ENCODE results near the gene ZNF724.
"Not testable (repeated sequence)": the region's sequence is repeated elsewhere in the genome, so short reads cannot be mapped to it uniquely, and the experiment has no call there.

The ZNF724 gene

DNA sequence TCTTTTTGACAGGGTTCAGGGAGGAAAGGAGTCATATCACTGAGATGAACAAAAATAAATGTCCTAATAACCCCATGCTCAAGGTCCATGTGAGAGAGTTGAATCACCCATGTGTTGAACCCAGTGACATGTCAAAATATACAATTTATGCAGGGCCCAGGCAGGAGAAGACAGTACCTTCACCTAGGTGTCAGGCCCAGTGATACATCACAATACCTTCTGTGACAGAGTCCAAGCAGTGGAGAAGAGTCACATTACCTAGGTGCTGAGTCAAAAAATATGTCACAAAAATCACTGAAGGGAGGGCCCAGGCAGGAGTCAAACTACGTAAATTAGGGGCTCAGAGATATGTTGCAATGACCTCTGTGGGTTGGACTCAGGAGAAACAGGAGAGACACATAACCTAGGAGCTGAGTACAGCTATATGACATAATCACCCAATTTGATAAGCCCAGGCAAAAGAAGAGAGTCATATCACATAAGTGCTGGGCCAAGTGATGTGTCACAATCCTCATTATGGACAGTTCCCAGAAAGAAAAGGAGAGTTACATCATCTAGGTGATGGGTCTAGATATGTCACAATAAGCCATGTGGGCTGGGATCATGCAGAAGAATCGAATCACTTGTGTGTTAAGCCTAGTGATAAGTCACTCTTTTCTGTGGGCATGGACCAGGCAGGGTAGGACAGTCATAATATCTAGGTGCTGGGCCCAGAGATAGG lies 13.8 kb upstream of the ZNF724 start:
- no peak overlapping the region for H3K4me3 ChIP-seq (ENCODE audit: low read length)
- H3K4me1 ChIP-seq (ENCODE audit: insufficient read depth, low read length) = no peaks in the 10 kb centered on the region
- no peaks in the 10 kb centered on the region for H3K27me3 ChIP-seq (ENCODE audit: insufficient read depth, low read length)
- H3K9me3 ChIP-seq (ENCODE audit: low read length) = peaks cover 2% of the 10 kb centered on the region
- H2AFZ ChIP-seq (ENCODE audit: low read depth, low read length) = no peak overlapping the region
- H3K36me3 ChIP-seq (ENCODE audit: insufficient read depth, low read length) = peaks cover 82% of the 10 kb centered on the region

DNA sequence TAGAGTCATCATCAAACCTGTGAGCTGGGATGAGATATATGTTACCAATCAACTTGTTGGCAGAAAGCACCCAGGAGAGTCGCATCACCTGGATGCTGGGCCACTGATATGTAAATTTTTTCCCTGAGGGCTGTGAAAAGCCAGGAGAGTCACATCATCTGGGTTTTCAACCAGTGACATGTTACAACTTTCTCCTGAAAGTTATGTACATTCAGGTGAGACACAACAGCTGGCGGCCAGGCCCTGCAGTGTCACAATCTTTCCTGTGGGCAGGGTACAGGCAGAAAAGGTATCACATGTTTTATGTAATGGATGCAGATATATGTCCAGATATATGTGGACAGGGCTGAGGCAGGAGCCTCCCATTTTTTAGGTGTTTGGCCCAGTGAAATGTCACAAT lies 13.2 kb upstream of the ZNF724 start:
- H3K27me3 ChIP-seq (ENCODE audit: insufficient read depth, low read length) = no peaks in the 10 kb centered on the region
- H3K4me1 ChIP-seq (ENCODE audit: insufficient read depth, low read length) = no peaks in the 10 kb centered on the region
- H3K4me3 ChIP-seq (ENCODE audit: low read length) = no peak overlapping the region
- H3K36me3 ChIP-seq (ENCODE audit: insufficient read depth, low read length) = peaks cover 82% of the 10 kb centered on the region
- H2AFZ ChIP-seq (ENCODE audit: low read depth, low read length) = no peak overlapping the region
- H3K9me3 ChIP-seq (ENCODE audit: low read length) = peaks cover 2% of the 10 kb centered on the region

GRCh38 chr19:23262920-23263319 lies 12.7 kb upstream of the ZNF724 start:
- Histone ChIP-seq H3K27me3 (ENCODE audit: insufficient read depth, low read length) (no peaks in the 10 kb centered on the region), H3K4me3 (ENCODE audit: low read length) (no peak overlapping the region), H2AFZ (ENCODE audit: low read depth, low read length) (no peak overlapping the region), H3K4me1 (ENCODE audit: insufficient read depth, low read length) (no peaks in the 10 kb centered on the region), H3K36me3 (ENCODE audit: insufficient read depth, low read length) (peaks cover 79% of the 10 kb centered on the region), H3K9me3 (ENCODE audit: low read length) (peaks cover 2% of the 10 kb centered on the region)

DNA sequence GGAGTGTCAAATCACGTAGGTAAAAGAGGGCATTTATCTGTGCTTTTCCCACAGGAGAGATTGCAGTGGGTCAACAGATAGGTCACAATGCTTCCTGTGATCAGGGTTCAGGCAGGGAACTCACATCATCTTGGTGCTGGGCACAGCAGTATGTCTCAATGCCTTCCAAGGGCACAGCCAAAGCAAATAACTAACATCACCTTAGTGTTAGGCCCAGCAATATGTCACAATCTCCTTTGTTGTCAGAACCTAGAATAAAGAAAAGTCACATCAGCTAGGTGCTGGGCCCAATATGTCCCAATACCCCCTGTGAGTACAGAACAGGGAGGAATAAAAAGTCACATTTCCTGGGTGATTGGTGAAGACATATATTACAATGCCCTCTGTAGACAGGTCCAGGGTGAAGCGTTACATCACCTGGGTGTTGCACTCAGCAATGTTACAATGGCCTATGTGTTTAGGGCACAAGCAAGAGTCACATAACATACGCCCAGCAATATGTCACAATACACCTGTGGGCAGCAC lies 11.4 kb upstream of the ZNF724 start:
- Histone ChIP-seq H2AFZ (ENCODE audit: low read depth, low read length) (no peak overlapping the region), H3K4me1 (ENCODE audit: insufficient read depth, low read length) (no peaks in the 10 kb centered on the region), H3K27me3 (ENCODE audit: insufficient read depth, low read length) (no peaks in the 10 kb centered on the region), H3K36me3 (ENCODE audit: insufficient read depth, low read length) (peaks cover 69% of the 10 kb centered on the region), H3K4me3 (ENCODE audit: low read length) (no peak overlapping the region), H3K9me3 (ENCODE audit: low read length) (no peaks in the 10 kb centered on the region)

DNA sequence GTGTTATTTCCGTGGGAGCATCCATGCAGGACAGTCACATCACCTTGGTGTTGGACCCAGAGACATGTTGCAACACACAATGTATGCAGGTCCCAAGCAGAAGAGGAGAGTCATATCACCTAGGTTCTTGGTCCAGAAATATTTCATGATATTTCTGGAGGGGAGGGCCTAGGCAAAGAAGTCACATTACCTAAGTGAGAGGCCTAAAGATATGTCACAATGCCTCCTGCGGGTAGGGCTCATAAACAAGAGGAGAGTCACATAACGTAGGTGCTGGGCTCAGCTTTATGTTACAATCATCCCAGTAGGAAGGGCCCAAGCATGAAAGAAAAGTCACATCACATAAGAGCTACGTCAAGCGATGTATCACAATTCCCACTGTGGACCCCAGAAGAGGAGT lies 10.8 kb upstream of the ZNF724 start:
- H2AFZ ChIP-seq (ENCODE audit: low read depth, low read length) = no peak overlapping the region
- H3K36me3 ChIP-seq (ENCODE audit: insufficient read depth, low read length) = peaks cover 66% of the 10 kb centered on the region
- no peaks in the 10 kb centered on the region for H3K4me1 ChIP-seq (ENCODE audit: insufficient read depth, low read length)
- no peaks in the 10 kb centered on the region for H3K9me3 ChIP-seq (ENCODE audit: low read length)
- H3K27me3 ChIP-seq (ENCODE audit: insufficient read depth, low read length) = no peaks in the 10 kb centered on the region
- no peak overlapping the region for H3K4me3 ChIP-seq (ENCODE audit: low read length)

GRCh38 chr19:23259961-23260360 lies 9.8 kb upstream of the ZNF724 start:
- Histone ChIP-seq H3K4me3 (ENCODE audit: low read length) (no peak overlapping the region), H3K36me3 (ENCODE audit: insufficient read depth, low read length) (peaks cover 62% of the 10 kb centered on the region), H2AFZ (ENCODE audit: low read depth, low read length) (no peak overlapping the region), H3K4me1 (ENCODE audit: insufficient read depth, low read length) (no peaks in the 10 kb centered on the region), H3K27me3 (ENCODE audit: insufficient read depth, low read length) (no peaks in the 10 kb centered on the region), H3K9me3 (ENCODE audit: low read length) (no peaks in the 10 kb centered on the region)

DNA sequence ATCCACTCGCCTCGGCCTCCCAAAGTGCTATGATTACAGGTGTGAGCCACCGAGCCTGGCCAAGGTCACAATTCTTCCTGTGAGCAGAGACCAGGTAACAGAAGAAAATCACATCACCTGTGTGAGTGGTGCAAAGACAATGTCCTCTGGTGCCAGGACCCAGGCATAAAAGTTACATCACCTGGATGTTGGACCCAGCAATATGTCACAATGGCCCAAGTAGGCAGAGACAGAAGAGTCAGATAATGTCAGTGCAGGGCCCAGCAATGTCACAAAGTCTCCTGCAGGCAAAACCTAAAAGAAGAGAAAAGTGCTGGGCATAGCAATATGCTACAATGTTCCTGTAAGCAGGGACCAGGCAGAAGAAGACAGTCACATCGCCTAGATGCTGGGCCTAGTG lies 5.5 kb upstream of the ZNF724 start:
- H3K36me3 ChIP-seq (ENCODE audit: insufficient read depth, low read length) = peaks cover 26% of the 10 kb centered on the region
- H3K4me3 ChIP-seq (ENCODE audit: low read length) = no peak overlapping the region
- H3K9me3 ChIP-seq (ENCODE audit: low read length) = no peaks in the 10 kb centered on the region
- no peaks in the 10 kb centered on the region for H3K4me1 ChIP-seq (ENCODE audit: insufficient read depth, low read length)
- H2AFZ ChIP-seq (ENCODE audit: low read depth, low read length) = no peak overlapping the region
- no peaks in the 10 kb centered on the region for H3K27me3 ChIP-seq (ENCODE audit: insufficient read depth, low read length)

- no peaks in the 10 kb centered on the region for H3K9me3 ChIP-seq (ENCODE audit: low read length)
- H3K27me3 ChIP-seq (ENCODE audit: insufficient read depth, low read length) = no peaks in the 10 kb centered on the region
- no peak overlapping the region for H3K4me3 ChIP-seq (ENCODE audit: low read length)
- H3K4me1 ChIP-seq (ENCODE audit: insufficient read depth, low read length) = no peaks in the 10 kb centered on the region
- H2AFZ ChIP-seq (ENCODE audit: low read depth, low read length) = no peak overlapping the region
- peaks cover 14% of the 10 kb centered on the region for H3K36me3 ChIP-seq (ENCODE audit: insufficient read depth, low read length)
Observed at GRCh38 chr19:23254141-23254910, 4.1 kb upstream of the ZNF724 start.

DNA sequence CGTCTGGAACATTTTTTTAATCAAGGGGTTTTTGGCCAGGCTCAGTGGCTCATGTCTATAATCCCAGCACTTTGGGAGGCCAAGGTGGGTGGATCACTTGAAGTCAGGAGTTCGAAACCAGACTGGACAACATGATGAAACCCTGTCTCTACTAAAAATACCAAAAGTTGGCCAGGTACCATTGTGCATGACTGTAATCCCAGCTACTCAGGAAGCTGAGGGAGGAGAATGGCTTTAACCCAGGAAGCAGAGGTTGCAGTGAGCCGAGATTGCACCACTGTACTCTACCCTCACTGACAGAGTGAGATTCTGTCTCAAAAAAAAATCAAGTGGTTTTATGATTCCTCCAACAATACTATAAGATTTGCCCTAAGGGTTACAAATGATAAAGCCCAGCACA lies 3.1 kb upstream of the ZNF724 start:
- H3K9me3 ChIP-seq (ENCODE audit: low read length); H3K4me1 ChIP-seq (ENCODE audit: insufficient read depth, low read length); H2AFZ ChIP-seq (ENCODE audit: low read depth, low read length); H3K27me3 ChIP-seq (ENCODE audit: insufficient read depth, low read length); H3K4me3 ChIP-seq (ENCODE audit: low read length); H3K36me3 ChIP-seq (ENCODE audit: insufficient read depth, low read length): not testable (repeated sequence)

DNA sequence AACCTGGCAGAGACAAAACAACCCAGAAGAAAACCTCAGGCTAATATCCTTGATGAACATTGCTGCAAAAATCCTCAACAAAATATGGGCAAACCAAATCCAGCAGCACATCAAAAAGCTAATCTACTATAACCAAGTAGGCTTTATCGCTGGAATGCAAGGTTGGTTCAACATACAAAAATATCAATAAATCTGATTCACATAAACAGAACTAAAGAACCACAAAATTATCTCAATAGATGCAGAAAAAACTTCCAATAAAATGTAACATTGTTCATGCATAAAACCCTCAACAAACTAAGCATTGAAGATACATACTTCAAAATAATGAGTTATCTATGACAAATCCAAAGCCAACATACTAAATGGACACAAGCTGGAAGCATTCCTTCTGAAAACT lies 8.8 kb downstream of the ZNF724 start:
- Histone ChIP-seq H3K36me3 (ENCODE audit: insufficient read depth, low read length) (peaks cover 55% of the 10 kb centered on the region), H3K4me3 (ENCODE audit: low read length) (no peak overlapping the region), H3K9me3 (ENCODE audit: low read length) (peaks cover 59% of the 10 kb centered on the region), H3K4me1 (ENCODE audit: insufficient read depth, low read length) (no peaks in the 10 kb centered on the region), H3K27me3 (ENCODE audit: insufficient read depth, low read length) (no peaks in the 10 kb centered on the region), H2AFZ (ENCODE audit: low read depth, low read length) (no peak overlapping the region)

- H3K9me3 ChIP-seq (ENCODE audit: low read length) = peaks cover 71% of the 10 kb centered on the region
- H3K4me3 ChIP-seq (ENCODE audit: low read length) = no peak overlapping the region
Observed at GRCh38 chr19:23222998-23223652, 27.1 kb downstream of the ZNF724 start.

GRCh38 chr19:23203841-23204344 lies 46.3 kb downstream of the ZNF724 start:
- Histone ChIP-seq H2AFZ (ENCODE audit: low read depth, low read length) (no peak overlapping the region), H3K4me1 (ENCODE audit: insufficient read depth, low read length) (no peaks in the 10 kb centered on the region)

More at GRCh38 chr19:23222998-23223652, 27.1 kb downstream of the ZNF724 start:
- peaks cover 61% of the 10 kb centered on the region for H3K36me3 ChIP-seq (ENCODE audit: insufficient read depth, low read length)
- H3K4me1 ChIP-seq (ENCODE audit: insufficient read depth, low read length) = no peaks in the 10 kb centered on the region
- no peaks in the 10 kb centered on the region for H3K27me3 ChIP-seq (ENCODE audit: insufficient read depth, low read length)
- no peak overlapping the region for H2AFZ ChIP-seq (ENCODE audit: low read depth, low read length)

GRCh38 chr19:23190341-23190740 lies 59.9 kb downstream of the ZNF724 start:
- Histone ChIP-seq H3K4me3 (ENCODE audit: low read length) (no peak overlapping the region), H3K36me3 (ENCODE audit: insufficient read depth, low read length) (no peaks in the 10 kb centered on the region), H3K9me3 (ENCODE audit: low read length) (no peaks in the 10 kb centered on the region), H3K4me1 (ENCODE audit: insufficient read depth, low read length) (no peaks in the 10 kb centered on the region), H3K27me3 (ENCODE audit: insufficient read depth, low read length) (no peaks in the 10 kb centered on the region), H2AFZ (ENCODE audit: low read depth, low read length) (no peak overlapping the region)

More at GRCh38 chr19:23203841-23204344, 46.3 kb downstream of the ZNF724 start:
- Histone ChIP-seq H3K27me3 (ENCODE audit: insufficient read depth, low read length) (no peaks in the 10 kb centered on the region), H3K4me3 (ENCODE audit: low read length) (no peak overlapping the region), H3K36me3 (ENCODE audit: insufficient read depth, low read length) (no peaks in the 10 kb centered on the region), H3K9me3 (ENCODE audit: low read length) (peaks cover 5% of the 10 kb centered on the region)

Measured in neuron (in vitro differentiated cells).